IPS DF 6.9 (cell line): ENCODE measurements around the gene SRRT.

Experiments used
- DNase-seq: peaks from one replicate; pipeline ENCODE4 v3.0.0-alpha.2; 2013; ENCODE audit warnings: low read depth, low spot score
- H3K27ac ChIP-seq: one replicate; pipeline ENCODE4 v1.5.1; 2013; ENCODE audit warnings: low read length, control low read depth
- H3K27me3 ChIP-seq: 2 replicates; pipeline ENCODE4 v1.6.1; 2013; ENCODE audit warnings: mild to moderate bottlenecking, low read length; ENCODE audit not compliant: control insufficient read depth, insufficient read depth
- H3K36me3 ChIP-seq: 2 replicates; pipeline ENCODE4 v1.6.1; 2013; ENCODE audit warnings: low read length; ENCODE audit not compliant: control insufficient read depth, insufficient read depth
- H3K4me1 ChIP-seq: 2 replicates; pipeline ENCODE4 v1.6.1; 2013; ENCODE audit warnings: low read length; ENCODE audit not compliant: control insufficient read depth, insufficient read depth
- H3K4me3 ChIP-seq: 2 replicates; pipeline ENCODE4 v1.5.1; 2013; ENCODE audit warnings: mild to moderate bottlenecking, low read length
- H3K9me3 ChIP-seq: 2 replicates; pipeline ENCODE4 v1.6.1; 2013; ENCODE audit warnings: low read length, inconsistent platforms; ENCODE audit not compliant: control insufficient read depth, insufficient read depth
- WGBS: extraction: QIAGEN DNeasy Blood & Tissue Kit; methylation state at CpG from one replicate; pipeline ENCODE4 v1.1.7; 2013; ENCODE audit warnings: mixed read lengths, missing lambda C conversion rate; ENCODE audit not compliant: insufficient read length, insufficient coverage; 5-methylcytosine and 5-hydroxymethylcytosine counted together

SRRT gene

DNA sequence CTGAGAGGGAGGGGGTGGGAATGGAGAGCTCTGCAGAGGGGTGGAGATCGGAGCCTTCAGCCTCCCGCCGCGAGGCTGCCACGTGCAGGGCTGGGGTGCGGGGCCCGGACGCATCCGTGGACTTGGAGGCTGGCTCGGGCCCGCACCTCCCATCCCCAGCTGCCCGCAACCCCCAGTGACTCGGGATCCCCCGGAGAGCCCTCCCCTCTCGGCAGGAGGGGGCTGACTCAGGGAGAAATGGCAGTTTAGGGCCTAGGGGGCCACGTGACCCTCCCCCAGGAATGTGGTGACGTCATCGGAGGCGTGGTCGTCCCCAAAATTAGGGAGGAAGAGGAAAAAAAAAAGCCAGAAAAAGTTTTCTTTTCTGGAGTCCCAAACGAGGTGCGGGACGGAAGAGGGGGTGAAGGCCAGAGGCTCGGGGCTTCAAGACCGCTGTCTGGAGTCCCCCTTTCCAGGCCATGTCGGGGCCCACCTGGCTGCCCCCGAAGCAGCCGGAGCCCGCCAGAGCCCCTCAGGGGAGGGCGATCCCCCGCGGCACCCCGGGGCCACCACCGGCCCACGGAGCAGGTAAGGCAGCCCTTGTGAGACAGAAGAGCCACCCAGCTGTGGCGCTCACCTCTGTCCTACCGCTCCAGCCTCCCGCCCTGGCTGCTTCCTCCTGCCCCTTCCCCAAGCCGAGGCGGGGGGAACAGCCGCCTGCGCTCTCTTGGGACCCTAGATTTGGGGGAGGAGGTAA is 7.7 kb upstream of the SRRT start, which contains the start of gene TRIP6:
TRIP6 (plus strand) TSS at position 348 of the 736 bp plus-strand sequence; CDS start at position 459, 111 bp downstream.
- Histone ChIP-seq H3K4me3 (peak within 1 kb of the TSS; percentile 90), H3K27ac (no peak within 1 kb of the TSS), H3K4me1 (peaks cover 5% of the 10 kb centered on the region; the same call in 1 of the 2 replicates), H3K27me3 (no peaks in the 10 kb centered on the region), H3K9me3 (no peaks in the 10 kb centered on the region), H3K36me3 (peaks cover 18% of the 10 kb centered on the region)
- WGBS = no CpG with 5 or more reads among the region's 42 CpGs
- peak; percentile 72 for DNase-seq

DNA sequence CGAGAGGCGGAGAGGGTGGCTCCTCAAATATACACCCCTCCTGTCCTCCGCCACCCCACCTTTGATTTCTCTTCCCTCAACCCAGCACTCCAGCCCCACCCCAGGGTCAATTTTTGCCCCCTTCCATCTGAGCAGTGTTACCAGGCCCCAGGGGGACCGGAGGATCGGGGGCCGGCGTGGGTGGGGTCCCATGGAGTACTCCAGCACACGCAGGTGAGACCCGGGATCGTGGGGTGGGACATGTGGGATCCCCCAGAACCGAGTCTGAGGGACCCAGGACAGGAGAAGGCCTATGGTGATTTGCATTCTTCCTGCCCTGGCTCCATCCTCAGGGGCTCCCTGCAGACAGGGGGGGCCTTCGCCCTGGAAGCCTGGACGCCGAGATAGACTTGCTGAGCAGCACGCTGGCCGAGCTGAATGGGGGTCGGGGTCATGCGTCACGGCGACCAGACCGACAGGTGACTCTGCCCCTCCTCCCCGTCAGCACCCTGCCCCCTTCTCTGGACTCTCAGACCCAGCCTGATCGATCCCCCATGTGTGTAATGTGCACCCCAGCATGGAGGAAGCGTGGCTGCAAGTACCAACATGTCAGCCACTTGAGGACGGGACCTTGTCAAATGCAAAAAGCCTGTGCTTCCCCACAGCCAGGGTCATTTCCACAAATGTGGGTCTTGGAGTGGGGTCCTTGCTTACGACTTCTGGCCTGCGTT is 7.0 kb upstream of the SRRT start:
- DNase-seq = no peak
- no CpG with 5 or more reads among the region's 27 CpGs for WGBS
- peaks cover 5% of the 10 kb centered on the region; the same call in 1 of the 2 replicates for H3K4me1 ChIP-seq
- H3K9me3 ChIP-seq = no peaks in the 10 kb centered on the region
- no peaks in the 10 kb centered on the region for H3K27me3 ChIP-seq
- no peak overlapping the region for H3K27ac ChIP-seq
- peak overlapping the region; percentile 90 for H3K4me3 ChIP-seq
- H3K36me3 ChIP-seq = peaks cover 18% of the 10 kb centered on the region

DNA sequence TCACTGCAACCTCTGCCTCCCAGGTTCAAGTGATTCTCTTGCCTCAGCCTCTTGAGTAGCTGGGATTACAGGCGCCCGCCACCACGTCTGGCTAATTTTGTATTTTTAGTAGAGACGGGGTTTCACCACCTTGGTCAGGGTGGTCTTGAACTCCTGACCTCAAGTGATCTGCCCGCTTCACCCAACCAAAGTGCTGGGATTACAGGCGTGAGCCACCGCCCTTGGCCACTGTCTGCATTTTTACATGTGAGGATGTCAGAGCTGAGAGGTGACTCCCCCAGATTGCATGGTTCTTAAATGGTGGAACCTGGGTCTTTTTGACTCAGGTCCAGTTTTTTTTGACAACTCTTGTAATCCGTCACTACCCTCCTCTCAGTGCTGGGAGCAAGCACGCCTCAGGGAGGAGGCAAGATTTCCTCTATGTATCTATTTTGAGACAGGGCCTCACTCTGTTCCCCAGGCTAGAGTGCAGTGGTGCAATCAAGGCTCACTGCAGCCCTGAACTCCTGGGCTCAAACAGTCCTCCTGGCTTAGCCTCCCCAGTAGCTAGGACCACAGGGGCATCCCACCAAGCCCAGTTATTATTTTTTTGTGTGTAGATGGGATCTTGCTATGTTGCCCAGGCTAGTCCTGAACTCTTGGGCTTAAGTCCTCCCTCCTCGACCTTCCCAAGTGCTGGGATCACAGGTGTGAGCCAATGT is 1.2 kb upstream of the SRRT start:
- Histone ChIP-seq H3K9me3 (no peaks in the 10 kb centered on the region), H3K27ac (no peak overlapping the region)
- no peak for DNase-seq

DNA sequence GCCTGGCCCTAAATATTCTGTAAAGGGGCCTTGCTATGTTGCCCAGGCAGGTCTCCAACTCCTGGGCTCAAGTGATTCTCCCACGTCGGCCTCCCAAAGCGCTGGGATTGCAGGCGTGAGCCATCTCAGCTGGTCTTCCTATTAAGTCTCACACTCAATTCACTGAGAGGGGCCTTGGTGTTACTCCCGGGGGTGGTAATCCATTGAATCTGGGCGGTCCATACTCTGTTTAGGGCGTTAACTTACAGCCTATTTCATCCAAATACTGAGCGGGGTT is 665 bp upstream of the SRRT start:
- Histone ChIP-seq H3K9me3 (no peaks in the 10 kb centered on the region), H3K4me3 (peak overlapping the region; percentile 56; the same call in 1 of the 2 replicates), H3K4me1 (no peaks in the 10 kb centered on the region), H3K27me3 (no peaks in the 10 kb centered on the region), H3K36me3 (peaks cover 25% of the 10 kb centered on the region), H3K27ac (no peak overlapping the region)
- no CpG with 5 or more reads among the region's 8 CpGs for WGBS
- no peak for DNase-seq

More for the DNA sequence above, 1.2 kb upstream of the SRRT start:
- H3K36me3 ChIP-seq = peaks cover 25% of the 10 kb centered on the region
- no CpG with 5 or more reads among the region's 10 CpGs for WGBS
- H3K27me3 ChIP-seq = no peaks in the 10 kb centered on the region
- H3K4me3 ChIP-seq = no peak overlapping the region; the same call in 1 of the 2 replicates
- H3K4me1 ChIP-seq = no peaks in the 10 kb centered on the region

DNA sequence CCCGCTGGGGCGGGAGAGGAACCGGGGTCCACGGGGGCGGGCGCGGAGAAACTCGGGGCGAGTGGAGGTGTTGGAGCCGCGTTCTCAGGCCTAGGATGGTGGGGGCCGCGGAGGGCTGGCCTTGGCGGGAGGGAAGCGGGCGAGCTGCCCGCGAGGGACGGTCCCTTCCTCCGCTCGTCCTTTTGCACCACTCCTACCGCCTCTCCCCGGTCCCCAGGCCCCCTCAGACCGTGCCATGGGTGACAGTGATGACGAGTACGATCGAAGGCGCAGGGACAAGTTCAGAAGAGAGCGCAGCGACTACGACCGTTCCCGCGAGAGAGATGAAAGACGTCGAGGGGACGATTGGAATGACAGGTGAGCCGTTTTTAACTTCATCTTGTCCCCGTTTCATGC is 451 bp downstream of the SRRT start:
- no peaks in the 10 kb centered on the region for H3K9me3 ChIP-seq
- 0 out of 2 replicates have a peak, but pooled peaks cover 1% of the 10 kb centered on the region for H3K4me1 ChIP-seq
- H3K36me3 ChIP-seq = peaks cover 24% of the 10 kb centered on the region
- no CpG with 5 or more reads among the region's 39 CpGs for WGBS
- H3K27ac ChIP-seq = no peak overlapping the region
- H3K27me3 ChIP-seq = no peaks in the 10 kb centered on the region
- peak overlapping the region; percentile 76 for H3K4me3 ChIP-seq
- DNase-seq = no peak

DNA sequence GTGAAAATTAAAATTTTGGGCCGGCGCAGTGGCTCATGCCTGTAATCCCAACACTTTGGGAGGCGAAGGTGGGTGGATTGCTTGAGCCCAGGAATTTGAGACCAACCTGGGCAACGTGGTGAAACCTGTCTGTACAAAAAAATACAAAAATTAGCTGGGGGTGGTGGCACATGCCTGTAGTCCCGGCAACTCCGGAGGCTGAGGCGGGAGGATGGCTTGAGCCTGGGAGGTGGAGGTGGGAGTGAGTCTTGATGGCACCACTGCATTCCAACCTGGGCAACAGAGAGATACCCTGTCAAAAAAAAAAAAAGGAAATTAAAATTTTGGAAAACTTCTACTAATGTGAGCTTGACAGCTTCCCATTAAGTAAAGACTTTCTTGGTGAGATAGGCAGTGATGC is 3.1 kb downstream of the SRRT start:
- Histone ChIP-seq H3K27me3 (no peaks in the 10 kb centered on the region), H3K4me1 (0 out of 2 replicates have a peak, but pooled peaks cover 1% of the 10 kb centered on the region), H3K4me3 (no peak overlapping the region), H3K36me3 (peaks cover 26% of the 10 kb centered on the region), H3K9me3 (no peaks in the 10 kb centered on the region), H3K27ac (no peak overlapping the region)
- no peak for DNase-seq
- no CpG with 5 or more reads among the region's 7 CpGs for WGBS

DNA sequence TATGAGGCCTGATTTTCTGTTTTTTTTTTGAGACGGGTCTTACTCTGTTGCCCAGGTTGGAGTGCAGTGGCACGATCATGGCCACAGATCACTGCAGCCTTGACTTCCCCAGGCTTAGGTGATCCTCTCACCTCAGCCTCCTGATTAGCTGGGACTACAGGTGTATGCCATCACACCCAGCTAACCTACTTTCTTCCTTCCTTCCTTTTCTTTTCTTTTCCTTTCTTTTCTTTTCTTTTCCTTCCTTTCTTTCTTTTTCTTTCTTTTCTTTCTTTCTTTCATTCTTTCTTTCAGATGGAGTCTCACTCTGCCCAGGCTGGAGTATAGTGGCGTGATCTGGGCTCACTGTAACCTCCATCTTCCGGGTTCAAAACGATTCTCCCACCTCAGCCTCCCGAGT is 3.8 kb downstream of the SRRT start:
- no peaks in the 10 kb centered on the region for H3K9me3 ChIP-seq
- 0 out of 2 replicates have a peak, but pooled peaks cover 1% of the 10 kb centered on the region for H3K4me1 ChIP-seq
- no peak for DNase-seq
- H3K36me3 ChIP-seq = peaks cover 26% of the 10 kb centered on the region
- no peak overlapping the region for H3K4me3 ChIP-seq
- H3K27ac ChIP-seq = no peak overlapping the region
- no peaks in the 10 kb centered on the region for H3K27me3 ChIP-seq
- WGBS = no CpG with 5 or more reads among the region's 6 CpGs

DNA sequence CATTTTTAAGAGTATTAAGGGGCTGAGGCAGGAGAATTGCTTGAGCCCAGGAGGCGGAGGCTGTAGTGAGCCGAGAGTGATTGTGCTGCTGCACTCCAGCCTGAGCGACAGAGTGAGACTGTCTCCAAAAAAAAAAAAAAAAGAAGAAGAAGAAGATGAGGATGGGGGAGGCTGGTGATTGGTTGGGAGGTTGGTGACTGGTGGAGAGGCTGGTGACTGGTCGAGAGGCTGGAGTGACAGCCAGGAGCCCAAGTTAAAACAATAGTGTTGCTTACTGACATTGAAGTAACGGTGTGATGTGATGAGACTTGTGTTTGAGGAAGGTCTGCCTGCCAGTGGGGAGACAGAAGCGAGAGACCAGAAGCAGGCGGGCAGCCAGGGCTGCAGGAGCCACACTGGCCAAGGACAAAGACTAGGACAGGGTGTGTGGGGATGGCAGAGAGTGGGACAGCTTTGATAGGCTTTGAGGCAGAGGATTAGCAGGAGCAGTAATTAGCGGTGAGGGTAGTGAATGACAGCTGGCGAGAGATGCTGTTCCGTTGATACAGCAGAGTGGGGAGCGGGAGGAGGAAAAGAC is 4.9 kb downstream of the SRRT start:
- H3K9me3 ChIP-seq = no peaks in the 10 kb centered on the region
- H3K36me3 ChIP-seq = peaks cover 29% of the 10 kb centered on the region
- H3K4me3 ChIP-seq = no peak overlapping the region
- no peak overlapping the region for H3K27ac ChIP-seq
- no peak for DNase-seq
- WGBS = no CpG with 5 or more reads among the region's 11 CpGs
- no peaks in the 10 kb centered on the region for H3K27me3 ChIP-seq
- 0 out of 2 replicates have a peak, but pooled peaks cover 1% of the 10 kb centered on the region for H3K4me1 ChIP-seq

DNA sequence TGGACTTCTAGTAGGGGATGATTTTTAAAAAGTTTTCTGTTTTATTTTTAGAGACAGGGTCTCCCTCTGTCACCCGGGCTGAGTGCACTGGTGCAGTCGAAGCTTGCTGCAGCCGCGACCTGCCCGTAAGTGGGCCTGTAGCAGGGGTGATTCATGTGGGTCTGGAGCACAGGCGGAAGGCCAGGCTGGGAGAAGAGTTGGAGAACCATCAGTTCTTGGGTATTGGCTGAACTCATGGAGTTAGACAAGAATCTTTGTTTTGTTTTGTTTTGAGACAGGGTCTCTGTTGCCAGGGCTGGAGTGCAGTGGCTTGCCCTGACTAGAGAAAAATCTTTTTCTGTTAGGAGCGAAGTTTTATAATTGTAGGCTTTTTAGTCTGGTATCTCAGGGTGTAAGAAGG is 5.7 kb downstream of the SRRT start:
- no CpG with 5 or more reads among the region's 7 CpGs for WGBS
- DNase-seq = no peak
- no peaks in the 10 kb centered on the region for H3K9me3 ChIP-seq
- no peak overlapping the region for H3K27ac ChIP-seq
- H3K4me1 ChIP-seq = 0 out of 2 replicates have a peak, but pooled peaks cover 1% of the 10 kb centered on the region
- H3K4me3 ChIP-seq = no peak overlapping the region
- H3K36me3 ChIP-seq = peaks cover 37% of the 10 kb centered on the region
- no peaks in the 10 kb centered on the region for H3K27me3 ChIP-seq

DNA sequence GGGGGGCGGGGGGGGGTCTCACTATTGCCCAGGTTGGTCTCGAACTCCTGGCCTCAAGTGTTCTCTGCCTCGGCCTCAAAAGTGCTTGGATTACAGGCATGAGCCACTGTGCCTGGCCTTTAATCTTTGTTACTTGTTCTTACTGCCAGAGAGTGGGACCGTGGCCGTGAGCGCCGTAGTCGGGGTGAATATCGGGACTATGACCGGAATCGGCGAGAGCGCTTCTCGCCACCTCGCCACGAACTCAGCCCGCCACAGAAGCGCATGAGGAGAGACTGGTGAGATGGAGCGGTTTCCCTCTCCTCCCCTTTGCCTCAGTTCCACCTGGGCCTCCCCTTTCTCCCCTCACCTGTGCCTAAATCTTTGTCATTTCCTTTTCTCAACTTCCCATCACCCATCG is 6.2 kb downstream of the SRRT start:
- WGBS = no CpG with 5 or more reads among the region's 20 CpGs
- no peaks in the 10 kb centered on the region for H3K9me3 ChIP-seq
- no peak overlapping the region for H3K27ac ChIP-seq
- no peak for DNase-seq
- H3K27me3 ChIP-seq = no peaks in the 10 kb centered on the region
- peaks cover 42% of the 10 kb centered on the region for H3K36me3 ChIP-seq
- H3K4me1 ChIP-seq = 0 out of 2 replicates have a peak, but pooled peaks cover 1% of the 10 kb centered on the region
- no peak overlapping the region for H3K4me3 ChIP-seq
